Esophagus squamous epithelium (tissue), 4 donors: Measurements from ENCODE around the gene PDE2A.

Experiments
- CTCF ChIP-seq, 6 experiments: fragments of 450-650 bp in 4 of 6; fragments of 200-600 bp in 2 of 6; sonication (generic) in 2 of 6; IDR thresholded peaks; one replicate each; pipeline ENCODE4 v1.5.1; 2016 to 2019; ENCODE audit warnings: antibody characterized with exemption in 6 of 6, mild to moderate bottlenecking in 4 of 6, moderate library complexity in 4 of 6
- POLR2A ChIP-seq, 4 donors: fragments of 450-650 bp; IDR thresholded peaks; one replicate each; pipeline ENCODE4 v1.6.1; 2017; ENCODE audit warnings: antibody characterized with exemption in 4 of 4, mild to moderate bottlenecking in 4 of 4, moderate library complexity in 3 of 4

- TF ChIP-seq CTCF (IDR thresholded peaks at IDR 0.05) (no peak), POLR2A (IDR thresholded peaks at IDR 0.05) (no peak)
Measured at GRCh38 chr11:72679869-72680268, 5.6 kb upstream of the PDE2A start.
